HCT116 (cell line): ENCODE results near the gene MCAT. TPM values are rescaled to one million over a fixed set of nuclear protein-coding genes. Genes with fewer than 3 reads are reported as not detected.

Experiments used
- ATAC-seq: fragments of 200-7000 bp; cut with Tn5 transposase; 2 replicates; pipeline ENCODE4 v1.9.1; 2020; ENCODE audit warnings: mild to moderate bottlenecking, moderate library complexity
- BruUV-seq: library from RNA; stranded (reverse); fragments of 400-500 nt; replicated peaks from 2 replicates; lab custom pipeline; 2021; lab: Mats Ljungman, UMichigan
- CTCF ChIA-PET: fragments of 300-600 bp; sonication (Branson Sonifier 250); formaldehyde crosslinking; loops from one replicate; lab custom pipeline; 2021; ENCODE audit warnings: antibody characterized with exemption; lab: Charles Lee
- POLR2A ChIA-PET: fragments of 300-600, 350-600 bp; sonication (Branson Sonifier 250); formaldehyde crosslinking; loops from one replicate; lab custom pipeline; 2021; ENCODE audit warnings: antibody characterized with exemption; lab: Charles Lee
- RAD21 ChIA-PET, 2 experiments: fragments of 300-600 bp; sonication (Branson Sonifier 250); formaldehyde crosslinking; loops; one replicate each; lab custom pipeline; 2023; ENCODE audit warnings: low total read pairs in 2 of 2; ENCODE audit not compliant: uncharacterized antibody in 2 of 2, unreplicated experiment in 2 of 2, low non-redundant PET in 1 of 2; lab: Charles Lee
- DNase-seq: peaks from one replicate; pipeline ENCODE4 v3.0.0-alpha.2; 2010; ENCODE audit warnings: low read depth, low spot score
- H2AFZ ChIP-seq: fragments of 200-600 bp; shearing (Covaris generic), sonication (generic); 2 replicates; pipeline ENCODE4 v1.6.1; 2017; ENCODE audit warnings: low read depth, mixed run types, mixed read lengths, antibody characterized with exemption, low read length; ENCODE audit not compliant: poor library complexity, severe bottlenecking
- H3K27ac ChIP-seq: 2 replicates; pipeline ENCODE4 v1.5.1; 2012; ENCODE audit warnings: low read depth, low read length
- H3K27me3 ChIP-seq: fragments of 200-600 bp; sonication (generic); 2 replicates; pipeline ENCODE4 v1.6.1; 2016; ENCODE audit warnings: mixed run types, low read length, mixed read lengths; ENCODE audit not compliant: insufficient read depth
- H3K36me3 ChIP-seq, 2 experiments: fragments of 200-500 bp in 1 of 2; fragments of 200-600 bp in 1 of 2; sonication (Bioruptor generic) in 1 of 2; sonication (generic) in 1 of 2; 2 replicates each; pipeline versions ENCODE4 v1.5.1 to v1.6.1; 2014 to 2016; ENCODE audit warnings: low read length in 2 of 2, inconsistent platforms in 1 of 2, mixed read lengths in 1 of 2, mixed run types in 1 of 2; ENCODE audit not compliant: insufficient read depth in 2 of 2, control insufficient read depth in 1 of 2
- H3K4me1 ChIP-seq, 2 experiments: fragments of 200-600 bp in 1 of 2; sonication (generic) in 1 of 2; 2 replicates each; pipeline versions ENCODE4 v1.5.1 to v1.6.1; 2012 to 2017; ENCODE audit warnings: low read length in 2 of 2, inconsistent platforms in 1 of 2, mild to moderate bottlenecking in 1 of 2, mixed read lengths in 1 of 2, mixed run types in 1 of 2, moderate library complexity in 1 of 2; ENCODE audit not compliant: insufficient read depth in 2 of 2, control insufficient read depth in 1 of 2
- H3K4me2 ChIP-seq: fragments of 200-600 bp; sonication (generic); 2 replicates; pipeline ENCODE4 v1.6.1; 2017; ENCODE audit warnings: mixed run types, low read length, mixed read lengths
- H3K4me3 ChIP-seq, 2 experiments: fragments of 200-600 bp in 1 of 2; sonication (generic) in 1 of 2; replicated peaks in 1 of 2; 2 replicates each; pipeline ENCODE4 v1.5.1; 2011 to 2016; ENCODE audit warnings: low read length in 2 of 2, control low read depth in 1 of 2, low read depth in 1 of 2, mild to moderate bottlenecking in 1 of 2, mixed read lengths in 1 of 2, mixed run types in 1 of 2
- H3K79me2 ChIP-seq: fragments of 200-600 bp; sonication (generic); 2 replicates; pipeline ENCODE4 v1.6.1; 2017; ENCODE audit warnings: mild to moderate bottlenecking, mixed run types, low read length, moderate library complexity, mixed read lengths; ENCODE audit not compliant: insufficient read depth
- H3K9ac ChIP-seq: fragments of 200-600 bp; sonication (generic); 2 replicates; pipeline ENCODE4 v1.6.1; 2016; ENCODE audit warnings: low read length, mixed read lengths
- H3K9me2 ChIP-seq: fragments of 200-600 bp; sonication (generic), shearing (Covaris generic); 2 replicates; pipeline ENCODE4 v1.6.1; 2017; ENCODE audit warnings: mixed run types, mild to moderate bottlenecking, moderate library complexity; ENCODE audit not compliant: insufficient read depth
- H3K9me3 ChIP-seq, 2 experiments: fragments of 200-500 bp in 1 of 2; fragments of 200-600 bp in 1 of 2; sonication (Bioruptor generic) in 1 of 2; sonication (generic) in 1 of 2; 2 replicates each; pipeline ENCODE4 v1.6.1; 2014 to 2017; ENCODE audit warnings: low read length in 2 of 2, mixed read lengths in 2 of 2, inconsistent platforms in 1 of 2, low read depth in 1 of 2, mild to moderate bottlenecking in 1 of 2, mixed run types in 1 of 2, moderate library complexity in 1 of 2; ENCODE audit not compliant: control insufficient read depth in 1 of 2, insufficient read depth in 1 of 2
- H4K20me1 ChIP-seq: fragments of 200-600 bp; sonication (generic), shearing (Covaris generic); 2 replicates; pipeline ENCODE4 v1.6.1; 2017; ENCODE audit warnings: mixed run types, mild to moderate bottlenecking, moderate library complexity; ENCODE audit not compliant: insufficient read depth
- CBX3 ChIP-seq: IDR thresholded peaks from 2 replicates; pipeline ENCODE4 v1.6.1; 2012; ENCODE audit warnings: low read depth
- CEBPB ChIP-seq: IDR thresholded peaks from 2 replicates; pipeline ENCODE4 v1.6.1; 2012; ENCODE audit warnings: low read depth
- EGR1 ChIP-seq: IDR thresholded peaks from 2 replicates; pipeline ENCODE4 v1.6.1; 2012; ENCODE audit warnings: low read depth
- ELF1 ChIP-seq: IDR thresholded peaks from 2 replicates; pipeline ENCODE4 v1.6.1; 2012; ENCODE audit warnings: low read depth, borderline replicate concordance
- EZH2 ChIP-seq: fragments of 200-600 bp; sonication (generic); IDR thresholded peaks from 2 replicates; pipeline ENCODE4 v1.6.1; 2017; ENCODE audit warnings: antibody characterized with exemption, mixed run types
- EZH2phosphoT487 ChIP-seq: fragments of 200-600 bp; IDR thresholded peaks from 2 replicates; pipeline ENCODE4 v1.6.1; 2018; ENCODE audit warnings: antibody characterized with exemption, borderline replicate concordance
- FOSL1 ChIP-seq: IDR thresholded peaks from 2 replicates; pipeline ENCODE4 v1.6.1; 2012; ENCODE audit warnings: low read depth
- JUND ChIP-seq: IDR thresholded peaks from 2 replicates; pipeline ENCODE4 v1.6.1; 2012
- POLR2A ChIP-seq: IDR thresholded peaks from 2 replicates; pipeline ENCODE4 v1.7.0; 2011; ENCODE audit warnings: borderline replicate concordance; ENCODE audit not compliant: insufficient read depth, insufficient read length; ENCODE audit errors: extremely low read depth
- POLR2AphosphoS5 ChIP-seq: IDR thresholded peaks from 2 replicates; pipeline ENCODE4 v1.6.1; 2011; ENCODE audit warnings: mild to moderate bottlenecking, low read depth, low read length, moderate library complexity
- SIN3A ChIP-seq: IDR thresholded peaks from 2 replicates; pipeline ENCODE4 v1.6.1; 2012; ENCODE audit warnings: low read depth
- SP1 ChIP-seq: IDR thresholded peaks from 2 replicates; pipeline ENCODE4 v1.6.1; 2012; ENCODE audit warnings: low read depth
- SRF ChIP-seq: IDR thresholded peaks from 2 replicates; pipeline ENCODE4 v1.6.1; 2012; ENCODE audit warnings: low read depth
- TCF7L2 ChIP-seq: IDR thresholded peaks from 2 replicates; pipeline ENCODE4 v1.7.0; 2011; ENCODE audit warnings: borderline replicate concordance, inconsistent platforms; ENCODE audit not compliant: insufficient read depth, insufficient read length; ENCODE audit errors: extremely low read depth
- ZFX ChIP-seq: fragments of 450-650 bp; IDR thresholded peaks from 2 replicates; pipeline ENCODE4 v1.6.1; 2017
- intact Hi-C: fragments of 100-400 bp; cut with micrococcal nuclease; formaldehyde crosslinking; loops from 2 replicates; pipeline ENCODE4 v1.10.0; 2022
- total RNA-seq: library from RNA; stranded (reverse); gene quantifications from one replicate; pipeline ENCODE4 v1.2.1, GENCODE V29; 2021; ENCODE audit not compliant: unreplicated experiment
- TF ChIP-seq, protein P1 (sequence below): IDR thresholded peaks from 2 replicates; pipeline ENCODE4 v1.6.1; 2012
- TF ChIP-seq, protein P2 (sequence below): IDR thresholded peaks from 2 replicates; pipeline ENCODE4 v1.6.1; 2012

The MCAT gene
- total RNA-seq, 1 experiment from 2014 or later = 34.8 TPM

DNA sequence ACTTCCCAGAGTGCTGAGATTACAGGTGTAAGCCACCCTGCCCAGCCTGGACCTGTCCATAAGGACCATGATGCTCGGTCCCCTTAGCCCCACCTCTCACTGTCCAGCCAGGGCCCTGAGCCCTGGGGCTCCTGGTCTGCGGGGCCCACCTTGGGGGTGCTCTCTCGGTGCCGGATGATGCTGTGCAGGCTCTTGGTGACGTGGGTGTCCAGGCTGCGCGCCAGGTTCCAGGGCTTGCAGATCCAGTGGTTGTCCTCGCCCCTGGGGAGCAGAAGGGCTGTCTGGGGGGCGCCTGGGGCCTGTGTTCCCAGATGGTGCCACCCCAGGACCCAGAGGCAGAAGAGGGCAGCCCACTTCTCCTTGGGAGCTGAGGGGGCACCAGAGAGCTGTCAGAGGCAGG is 30.4 kb upstream of the MCAT start:
- Histone ChIP-seq H3K9ac (no peak overlapping the region), H3K4me1 (no peaks in the 10 kb centered on the region), H3K4me3 (no peak overlapping the region), H3K27ac (no peak overlapping the region), H3K27me3 (no peaks in the 10 kb centered on the region), H3K9me3 (no peaks in the 10 kb centered on the region), H3K4me2 (no peak overlapping the region), H3K36me3 (peaks cover 17 to 52% of the 10 kb centered on the region in 2 experiments), H3K79me2 (no peaks in the 10 kb centered on the region), H3K9me2 (no peaks in the 10 kb centered on the region), H2AFZ (no peak overlapping the region), H4K20me1 (no peaks in the 10 kb centered on the region)
- DNase-seq (no peak), ATAC-seq (no peak)
- ChIA-PET CTCF (no interaction called here), POLR2A (no interaction called here), RAD21 (no interaction called here)
- intact Hi-C loops = no loop called here
- no TSS peak for BruUV-seq
- TF ChIP-seq, protein P1, sequence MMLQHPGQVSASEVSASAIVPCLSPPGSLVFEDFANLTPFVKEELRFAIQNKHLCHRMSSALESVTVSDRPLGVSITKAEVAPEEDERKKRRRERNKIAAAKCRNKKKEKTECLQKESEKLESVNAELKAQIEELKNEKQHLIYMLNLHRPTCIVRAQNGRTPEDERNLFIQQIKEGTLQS = no peak
- TF ChIP-seq ZFX = no peak
- no peak for TF ChIP-seq CBX3
- no peak for TF ChIP-seq POLR2AphosphoS5
- TF ChIP-seq SRF = no peak
- TF ChIP-seq JUND = no peak
- no peak for TF ChIP-seq SIN3A
- no peak for TF ChIP-seq ELF1
- no peak for TF ChIP-seq EGR1
- no peak for TF ChIP-seq EZH2phosphoT487
- TF ChIP-seq EZH2 = no peak
- no peak for TF ChIP-seq POLR2A
- no peak for TF ChIP-seq FOSL1
- TF ChIP-seq, protein P2, sequence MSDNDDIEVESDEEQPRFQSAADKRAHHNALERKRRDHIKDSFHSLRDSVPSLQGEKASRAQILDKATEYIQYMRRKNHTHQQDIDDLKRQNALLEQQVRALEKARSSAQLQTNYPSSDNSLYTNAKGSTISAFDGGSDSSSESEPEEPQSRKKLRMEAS = no peak

DNA sequence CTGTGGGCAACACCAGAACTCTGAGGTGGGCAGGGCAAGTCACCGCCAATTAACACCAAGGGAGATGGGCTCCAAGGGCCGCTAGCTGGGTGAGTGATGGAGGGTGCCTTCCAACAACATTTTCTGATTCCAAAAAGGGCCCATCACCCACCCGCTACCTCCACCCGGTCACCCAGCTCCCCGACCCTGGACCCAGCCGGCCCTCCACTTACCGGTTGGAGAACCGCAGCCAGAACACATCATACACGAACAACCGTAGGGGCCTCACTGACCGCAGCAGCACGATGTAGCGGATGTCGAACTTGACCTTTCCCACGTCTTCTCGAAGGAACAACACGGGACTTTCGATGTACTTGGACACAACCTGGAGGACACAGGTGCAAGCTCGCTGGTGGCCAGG is 29.0 kb upstream of the MCAT start:
- ChIA-PET CTCF (no interaction called here), POLR2A (no interaction called here)
- BruUV-seq = TSS peak; percentile 17

More for the DNA sequence above, 29.0 kb upstream of the MCAT start:
- H2AFZ ChIP-seq = no peak overlapping the region
- no peak overlapping the region for H3K9ac ChIP-seq
- no peaks in the 10 kb centered on the region for H3K9me3 ChIP-seq
- H4K20me1 ChIP-seq = no peaks in the 10 kb centered on the region
- no peak for DNase-seq
- H3K79me2 ChIP-seq = no peaks in the 10 kb centered on the region
- peaks cover 17 to 42% of the 10 kb centered on the region in 2 experiments; a peak in 3 of 4 replicates for H3K36me3 ChIP-seq
- RAD21 ChIA-PET = no interaction called here
- H3K9me2 ChIP-seq = no peaks in the 10 kb centered on the region
- H3K27me3 ChIP-seq = no peaks in the 10 kb centered on the region
- intact Hi-C loops = no loop called here
- no peaks in the 10 kb centered on the region for H3K4me1 ChIP-seq
- no peak for TF ChIP-seq JUND
- no peak for TF ChIP-seq SRF
- no peak for TF ChIP-seq EGR1
- TF ChIP-seq FOSL1 = no peak
- no peak for TF ChIP-seq CEBPB
- TF ChIP-seq EZH2 = no peak
- TF ChIP-seq, protein P2 = no peak
- TF ChIP-seq ELF1 = no peak
- TF ChIP-seq ZFX = no peak
- TF ChIP-seq SIN3A = no peak
- TF ChIP-seq TCF7L2 = no peak
- no peak for TF ChIP-seq SP1
- TF ChIP-seq CBX3 = no peak
- TF ChIP-seq, all 23 proteins: peak for 0
- no peak overlapping the region for H3K27ac ChIP-seq
- no peak overlapping the region for H3K4me2 ChIP-seq
- no peak overlapping the region for H3K4me3 ChIP-seq
- ATAC-seq = no peak
